Measurements from ENCODE around the gene GRM7.

GRCh38 chr3:7070461-7070860 is 209.5 kb downstream of the GRM7 start:
- TF ChIP-seq CTCF (IDR thresholded peaks at IDR 0.05; ENCODE audit: low read depth, low read length) (no peak), EZH2phosphoT487 (IDR thresholded peaks at IDR 0.05; ENCODE audit: low read depth) (no peak)
